OCI-LY3 (cell line): ENCODE data around the gene WDHD1.

Experiments
- CTCF ChIP-seq: fragments of 200-600, 300-600 bp; sonication (generic); IDR thresholded peaks from 2 replicates; pipeline ENCODE4 v1.5.1; 2014; ENCODE audit warnings: antibody characterized with exemption, low read length, low read depth
- EZH2phosphoT487 ChIP-seq: fragments of 200-600 bp; shearing (Covaris generic); IDR thresholded peaks from 2 replicates; pipeline ENCODE4 v1.6.1; 2018; ENCODE audit warnings: antibody characterized with exemption, mixed run types, low read depth

GRCh38 chr14:54902143-54902520 is 124.8 kb downstream of the WDHD1 start:
- TF ChIP-seq EZH2phosphoT487 = no peak
- no peak for TF ChIP-seq CTCF
